ENCODE measurements around the gene C1QL4.

- TF ChIP-seq CTCF (optimal IDR thresholded peaks at IDR 0.05 in 1 of 3, IDR thresholded peaks at IDR 0.05 in 1 of 3, conservative IDR thresholded peaks at IDR 0.05 in 1 of 3; ENCODE audit: extremely low read depth in 1 of 3, insufficient read depth in 2 of 3, low read length in 3 of 3) = no peak
- no peak for TF ChIP-seq EZH2 (IDR thresholded peaks at IDR 0.05; ENCODE audit: low read length)
Observed at GRCh38 chr12:49352351-49352750, 15.4 kb upstream of the C1QL4 start.

All from keratinocyte (primary cell).